HG02642 (cell line): ENCODE results near the gene PABPN1L.

Experiments used
- ATAC-seq: cut with Tn5 transposase; IDR thresholded peaks from one replicate; pipeline ENCODE4 v1.9.1; 2021; ENCODE audit warnings: mild to moderate bottlenecking; ENCODE audit not compliant: unreplicated experiment, poor library complexity

The PABPN1L gene

DNA sequence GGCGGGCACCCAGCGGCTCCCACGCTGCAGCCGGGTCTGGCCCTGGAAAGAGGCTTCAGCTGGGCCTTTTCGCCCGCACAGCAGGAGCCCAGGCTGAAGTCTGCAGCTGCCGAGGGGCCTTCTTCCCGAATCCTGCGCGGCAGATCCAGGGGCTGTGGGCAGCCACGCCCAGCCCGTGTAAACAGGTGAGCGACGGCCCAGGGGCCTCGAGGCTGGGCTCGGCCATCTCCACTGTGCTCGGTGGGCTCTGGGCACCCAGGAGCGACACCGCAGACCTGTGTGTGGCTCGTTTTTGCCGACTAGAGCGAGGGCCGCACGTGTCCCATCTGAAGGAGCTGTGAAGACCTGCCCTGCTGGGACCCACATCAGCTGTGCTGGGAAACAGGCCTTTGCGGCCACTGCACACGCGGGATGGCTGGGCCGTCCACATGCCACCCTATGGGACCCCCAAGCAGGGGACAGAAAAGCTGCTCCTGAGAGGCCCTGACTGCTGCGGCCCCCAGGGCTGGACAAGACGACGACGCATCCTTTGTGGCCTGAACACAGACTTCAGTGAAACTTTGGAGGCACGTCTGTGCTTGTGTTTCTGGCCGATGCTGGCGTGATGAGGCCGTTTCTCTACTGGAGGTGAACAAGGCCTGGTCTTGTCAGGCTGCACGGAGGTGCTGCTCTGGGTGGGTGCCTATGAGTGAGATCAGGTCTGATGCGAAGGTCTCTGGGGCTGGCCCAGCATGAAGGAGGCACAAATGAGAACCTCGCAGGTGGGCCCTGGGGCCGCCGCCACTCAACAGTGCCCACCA is 49.5 kb downstream of the PABPN1L start:
- ATAC-seq = no peak

DNA sequence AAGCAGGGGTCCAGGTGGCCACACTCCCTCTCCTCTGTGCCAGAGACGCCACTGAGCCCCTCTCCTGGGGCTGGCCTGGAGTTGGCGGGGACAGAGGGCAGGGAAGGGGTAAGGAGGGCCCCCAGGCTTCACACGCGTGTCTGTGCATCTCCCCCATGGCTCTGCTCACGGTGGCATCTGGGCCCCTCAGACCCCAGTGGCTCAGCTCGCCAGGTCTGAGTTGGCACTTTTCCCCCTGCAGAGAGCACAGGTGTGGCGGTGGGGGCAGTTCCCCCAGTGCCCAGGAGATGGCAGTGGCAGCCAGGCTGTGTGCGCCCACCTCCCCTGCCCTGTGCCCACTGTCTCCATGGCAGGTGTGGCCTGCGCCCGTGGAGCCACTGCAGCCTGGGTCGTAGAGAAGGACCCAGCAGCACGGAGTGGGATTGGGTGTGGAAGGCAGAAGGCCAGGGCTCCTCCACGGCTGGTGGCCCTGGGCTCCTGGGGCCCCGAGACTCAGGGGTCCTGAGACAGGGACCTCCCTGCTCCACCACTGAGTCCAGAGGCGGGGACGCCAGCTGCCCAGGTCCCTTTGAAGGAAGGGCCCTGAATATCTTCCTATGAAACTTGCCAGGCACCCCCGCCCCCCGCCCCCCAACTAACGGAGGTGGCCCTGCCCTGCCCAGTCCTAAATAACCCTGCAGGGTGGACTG is 50.4 kb downstream of the PABPN1L start:
- ATAC-seq = no peak

DNA sequence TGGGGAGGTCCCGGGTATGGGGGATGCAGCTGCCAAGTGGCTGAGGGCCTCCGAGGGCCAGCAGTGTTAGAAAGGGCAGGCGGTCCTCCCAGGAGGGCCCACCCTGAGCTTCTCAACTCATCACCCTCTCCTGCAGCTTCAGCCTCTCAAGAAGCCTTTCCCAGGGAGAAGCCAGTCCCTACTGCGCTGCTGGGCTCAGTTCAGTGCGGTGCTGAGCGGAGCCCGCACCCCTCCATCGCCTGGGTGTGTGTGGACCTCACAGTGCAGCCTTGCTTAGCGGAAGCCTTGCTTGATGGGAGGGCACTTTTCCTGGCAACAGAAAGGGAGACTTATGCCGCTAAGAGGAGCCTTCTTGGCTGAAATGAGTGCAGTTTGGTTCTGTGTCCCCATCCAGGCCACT is 51.2 kb downstream of the PABPN1L start:
- no peak for ATAC-seq

DNA sequence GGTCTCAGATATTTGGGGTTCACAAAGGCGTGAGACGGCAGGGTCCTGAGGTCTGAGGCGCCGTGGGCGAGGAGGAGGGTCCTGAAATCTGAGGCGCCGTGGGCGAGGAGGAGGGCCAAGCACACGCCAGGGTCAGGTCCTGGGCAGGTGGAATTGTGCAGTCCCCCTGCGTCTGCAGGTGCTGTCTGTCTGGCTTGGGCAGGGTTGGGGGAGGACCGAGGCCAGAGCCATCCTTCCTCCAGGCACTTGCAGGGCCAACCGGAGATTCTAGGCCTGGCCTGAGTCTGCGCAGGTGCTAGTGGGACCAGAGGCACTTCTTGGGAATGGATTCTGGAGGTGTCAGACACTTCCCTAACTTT is 52.3 kb downstream of the PABPN1L start:
- ATAC-seq = no peak
